CD4-positive, alpha-beta T cell treated with Interleukin-17A for 1 hour (primary cell): ENCODE results near the gene MRPL24.

Experiments
- DNase-seq: peaks from one replicate; pipeline ENCODE4 v3.0.0-alpha.2; 2020

The MRPL24 gene

DNA sequence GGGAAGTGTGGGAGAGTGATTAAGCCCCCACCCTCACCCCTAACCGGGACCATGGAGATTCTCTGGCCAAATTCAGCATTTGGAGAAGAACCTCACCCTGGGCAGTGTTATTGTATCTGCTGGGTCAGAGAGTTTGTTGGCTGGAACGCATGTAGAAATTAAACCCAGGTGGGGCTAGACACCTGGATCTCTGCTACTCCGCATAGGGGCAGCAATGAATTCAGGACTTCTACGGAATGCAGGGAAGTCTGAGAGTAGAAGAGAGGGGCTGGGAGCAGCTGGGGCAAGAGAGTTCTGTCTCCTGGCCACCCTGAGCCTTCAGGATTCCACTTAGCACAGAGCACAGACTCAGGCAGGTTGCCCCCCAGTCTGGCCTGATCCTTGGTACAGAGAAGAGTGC, 31.9 kb downstream of the MRPL24 start:
- no peak for DNase-seq

DNA sequence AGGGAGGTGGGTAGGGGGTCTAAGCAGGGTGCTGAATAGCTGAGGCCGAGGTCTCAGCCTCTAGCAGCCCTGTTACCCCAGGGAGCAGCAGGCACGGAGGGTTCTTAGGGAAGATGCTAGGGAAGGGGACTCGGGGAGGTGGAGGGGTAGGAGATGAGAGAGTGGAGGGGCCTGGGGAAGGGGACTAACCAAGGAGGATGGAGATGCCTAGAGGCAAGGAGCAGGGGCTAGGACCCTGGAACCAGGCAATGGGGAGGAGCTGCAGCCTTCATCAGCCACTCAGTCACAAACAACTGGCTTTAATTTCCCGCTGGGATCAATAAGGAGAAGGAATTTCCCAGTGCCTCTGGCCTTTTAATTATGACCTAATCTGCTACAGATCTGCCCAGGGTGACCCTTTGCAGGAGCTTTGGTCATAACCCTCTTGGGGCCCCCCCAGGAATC, 32.6 kb downstream of the MRPL24 start:
- DNase-seq = no peak

DNA sequence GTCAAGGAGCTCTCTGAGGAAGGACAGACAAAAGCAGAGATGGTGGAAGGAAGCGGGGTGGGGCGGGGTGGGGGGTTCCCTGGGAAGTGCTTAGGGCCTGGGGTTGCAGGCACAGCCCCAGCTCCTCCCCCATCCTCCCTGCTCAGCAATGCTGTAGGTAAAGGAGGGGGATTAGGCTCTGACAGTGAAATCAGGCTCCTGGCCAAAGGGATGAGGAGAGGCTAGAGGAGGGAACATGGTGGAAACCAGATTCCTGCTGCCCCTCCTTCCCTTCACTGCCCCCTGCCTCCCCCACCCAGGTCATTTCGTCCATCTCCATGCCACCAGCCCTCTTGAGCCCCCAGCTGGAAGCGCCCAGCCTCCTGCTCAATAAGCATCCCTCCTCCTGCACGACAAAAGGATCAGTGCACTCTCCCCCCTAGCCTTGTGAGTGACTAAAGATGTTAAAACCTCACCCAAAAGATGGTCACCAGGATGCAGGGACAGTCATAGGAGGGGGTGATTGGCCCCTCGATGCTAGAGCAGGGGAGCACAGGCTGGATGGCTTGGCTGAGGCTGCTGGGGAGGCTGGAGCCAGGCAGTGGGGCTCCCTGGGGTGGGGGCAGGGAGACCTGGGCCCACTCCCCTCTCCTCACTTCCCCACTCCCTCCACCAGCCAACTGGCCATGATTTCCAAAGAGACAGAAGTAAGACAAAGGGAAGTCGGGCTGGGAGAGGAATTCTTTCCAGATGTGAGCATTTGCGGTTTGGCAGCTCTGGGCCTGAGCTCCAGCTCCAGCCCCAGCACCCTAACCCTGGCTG, 33.3 kb downstream of the MRPL24 start:
- no peak for DNase-seq

GRCh38 chr1:156706657-156707416, 34.1 kb downstream of the MRPL24 start:
- DNase-seq = peak; percentile 41

GRCh38 chr1:156705918-156706656, 34.8 kb downstream of the MRPL24 start:
- DNase-seq = peak; percentile 72

DNA sequence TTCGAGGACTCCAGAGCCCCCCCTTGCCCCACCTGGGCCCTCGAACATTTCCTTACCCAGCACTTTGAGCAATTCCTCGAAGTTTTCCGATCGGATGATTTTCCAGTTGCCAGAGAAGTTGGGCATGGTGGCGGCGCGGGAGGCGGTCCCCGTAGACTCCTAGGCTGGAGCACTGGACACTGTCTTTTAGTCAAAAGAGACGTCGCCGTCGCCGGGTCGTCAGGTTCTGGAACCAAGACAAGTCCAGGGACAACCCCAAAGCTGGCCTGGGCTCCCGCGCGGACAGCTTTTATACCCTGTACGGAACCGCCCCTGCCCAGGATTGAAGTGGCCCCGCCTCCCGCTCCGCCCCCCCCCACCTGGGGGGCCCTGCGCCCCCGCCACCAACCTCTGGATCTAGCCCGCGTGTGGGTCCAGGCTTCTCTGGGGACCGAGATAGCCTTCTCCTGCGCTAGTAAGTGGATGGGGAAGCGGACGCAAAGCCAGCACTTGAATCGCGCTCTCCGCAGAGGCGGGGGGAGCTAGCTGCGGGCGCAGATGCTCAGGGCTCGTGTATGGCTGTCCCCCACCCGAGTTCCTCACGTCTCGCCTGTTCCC, 35.5 kb downstream of the MRPL24 start, which contains the start of gene CRABP2:
Gene CRABP2 (minus strand): TSS at position 263 of the 597 bp plus-strand sequence. CDS start 137 bp downstream, at position 126.
- no peak for DNase-seq

GRCh38 chr1:156704930-156705320, 36.0 kb downstream of the MRPL24 start:
- DNase-seq = no peak

GRCh38 chr1:156704166-156704711, 36.6 kb downstream of the MRPL24 start:
- DNase-seq = no peak

- DNase-seq = no peak
Measured at GRCh38 chr1:156703741-156704140, 37.1 kb downstream of the MRPL24 start.

- no peak for DNase-seq
Measured at GRCh38 chr1:156703336-156703735, 37.6 kb downstream of the MRPL24 start.

DNA sequence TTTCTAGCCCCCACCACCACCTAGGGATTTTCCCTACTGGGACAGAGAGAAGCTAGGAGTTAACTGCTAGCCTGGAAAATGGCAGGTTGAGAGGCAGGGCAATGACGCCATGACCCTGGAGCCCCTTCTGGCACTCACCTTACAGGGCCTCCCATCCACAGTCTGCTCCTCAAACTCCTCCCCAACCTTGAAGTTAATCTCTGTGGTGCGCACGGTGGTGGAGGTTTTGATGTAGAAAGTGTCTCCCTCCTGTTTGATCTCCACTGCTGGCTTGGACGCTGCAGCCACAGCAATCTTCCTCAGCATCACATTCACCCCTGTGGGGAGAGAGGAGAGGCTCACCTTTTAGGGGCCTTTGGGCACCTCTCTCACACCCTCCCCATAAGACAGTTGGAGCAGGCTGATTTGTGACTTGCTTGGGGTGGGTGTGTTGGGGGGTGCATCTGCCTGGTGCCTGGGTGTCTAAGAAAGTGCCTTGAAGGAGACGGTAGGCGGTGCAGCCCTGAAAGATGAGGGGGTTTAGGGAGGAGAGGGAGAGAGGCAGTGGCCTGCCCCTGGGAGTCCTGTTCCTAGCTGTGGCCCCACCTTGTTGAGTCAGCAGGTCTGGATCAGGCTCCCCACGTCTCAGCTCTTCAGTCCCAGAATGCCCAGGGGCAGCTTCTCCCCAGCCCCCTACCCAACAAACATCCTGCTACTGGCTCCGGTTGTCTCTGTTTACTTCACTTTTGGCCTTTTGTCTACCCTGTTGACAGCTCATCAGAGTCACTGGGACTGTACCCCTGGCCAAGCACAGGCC, 40.0 kb downstream of the MRPL24 start:
- no peak for DNase-seq

GRCh38 chr1:156698995-156699394, 41.9 kb downstream of the MRPL24 start:
- DNase-seq = no peak

GRCh38 chr1:156697481-156697880, 43.4 kb downstream of the MRPL24 start:
- DNase-seq = no peak

GRCh38 chr1:156696755-156697154, 44.1 kb downstream of the MRPL24 start:
- no peak for DNase-seq

- no peak for DNase-seq
Measured at GRCh38 chr1:156694690-156694962, 46.3 kb downstream of the MRPL24 start.

- no peak for DNase-seq
Measured at GRCh38 chr1:156693848-156694689, 46.8 kb downstream of the MRPL24 start.

GRCh38 chr1:156692925-156693847, 47.7 kb downstream of the MRPL24 start:
- peak; percentile 30 for DNase-seq

DNA sequence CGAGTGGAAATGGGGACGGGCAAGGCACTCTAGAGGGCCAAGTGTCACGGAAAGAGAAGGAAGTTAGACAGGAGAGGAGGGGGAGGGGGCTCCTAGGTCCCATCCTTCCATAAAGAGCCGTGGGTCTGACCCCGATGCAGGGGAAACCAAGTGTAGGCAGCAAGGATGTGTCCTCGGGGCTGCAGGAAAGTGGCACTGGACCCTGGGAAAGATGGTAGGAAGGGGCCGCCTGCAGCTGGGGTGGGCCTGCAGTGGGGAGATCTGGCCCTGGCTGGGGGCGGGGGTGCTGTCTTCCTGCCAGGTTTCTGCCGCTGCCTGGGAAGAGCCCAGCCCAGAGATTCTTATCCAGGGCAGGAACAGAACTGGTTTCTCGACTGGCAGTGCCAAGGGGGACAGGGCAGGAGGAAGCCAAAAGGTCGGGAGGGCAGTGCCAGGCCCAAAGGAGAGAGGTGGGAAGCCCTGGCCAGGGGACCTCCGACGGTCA, 48.4 kb downstream of the MRPL24 start:
- DNase-seq = no peak

GRCh38 chr1:156691665-156692440, 49.0 kb downstream of the MRPL24 start:
- no peak for DNase-seq
